HCT116 (cell line): Measurements from ENCODE around the gene STARD3. TPM values are rescaled to one million over a fixed set of nuclear protein-coding genes. Genes with fewer than 3 reads are reported as not detected.

Experiments
- ATAC-seq: fragments of 200-7000 bp; cut with Tn5 transposase; 2 replicates; pipeline ENCODE4 v1.9.1; 2020; ENCODE audit warnings: mild to moderate bottlenecking, moderate library complexity
- BruUV-seq: library from RNA; stranded (reverse); fragments of 400-500 nt; replicated peaks from 2 replicates; lab custom pipeline; 2021; lab: Mats Ljungman, UMichigan
- CTCF ChIA-PET: fragments of 300-600 bp; sonication (Branson Sonifier 250); formaldehyde crosslinking; loops from one replicate; lab custom pipeline; 2021; ENCODE audit warnings: antibody characterized with exemption; lab: Charles Lee
- POLR2A ChIA-PET: fragments of 300-600, 350-600 bp; sonication (Branson Sonifier 250); formaldehyde crosslinking; loops from one replicate; lab custom pipeline; 2021; ENCODE audit warnings: antibody characterized with exemption; lab: Charles Lee
- RAD21 ChIA-PET, 2 experiments: fragments of 300-600 bp; sonication (Branson Sonifier 250); formaldehyde crosslinking; loops; one replicate each; lab custom pipeline; 2023; ENCODE audit warnings: low total read pairs in 2 of 2; ENCODE audit not compliant: uncharacterized antibody in 2 of 2, unreplicated experiment in 2 of 2, low non-redundant PET in 1 of 2; lab: Charles Lee
- DNase-seq: peaks from one replicate; pipeline ENCODE4 v3.0.0-alpha.2; 2010; ENCODE audit warnings: low read depth, low spot score
- H2AFZ ChIP-seq: fragments of 200-600 bp; shearing (Covaris generic), sonication (generic); 2 replicates; pipeline ENCODE4 v1.6.1; 2017; ENCODE audit warnings: low read depth, mixed run types, mixed read lengths, antibody characterized with exemption, low read length; ENCODE audit not compliant: poor library complexity, severe bottlenecking
- H3K27ac ChIP-seq: 2 replicates; pipeline ENCODE4 v1.5.1; 2012; ENCODE audit warnings: low read depth, low read length
- H3K27me3 ChIP-seq: fragments of 200-600 bp; sonication (generic); 2 replicates; pipeline ENCODE4 v1.6.1; 2016; ENCODE audit warnings: mixed run types, low read length, mixed read lengths; ENCODE audit not compliant: insufficient read depth
- H3K36me3 ChIP-seq, 2 experiments: fragments of 200-500 bp in 1 of 2; fragments of 200-600 bp in 1 of 2; sonication (Bioruptor generic) in 1 of 2; sonication (generic) in 1 of 2; 2 replicates each; pipeline versions ENCODE4 v1.5.1 to v1.6.1; 2014 to 2016; ENCODE audit warnings: low read length in 2 of 2, inconsistent platforms in 1 of 2, mixed read lengths in 1 of 2, mixed run types in 1 of 2; ENCODE audit not compliant: insufficient read depth in 2 of 2, control insufficient read depth in 1 of 2
- H3K4me1 ChIP-seq, 2 experiments: fragments of 200-600 bp in 1 of 2; sonication (generic) in 1 of 2; 2 replicates each; pipeline versions ENCODE4 v1.5.1 to v1.6.1; 2012 to 2017; ENCODE audit warnings: low read length in 2 of 2, inconsistent platforms in 1 of 2, mild to moderate bottlenecking in 1 of 2, mixed read lengths in 1 of 2, mixed run types in 1 of 2, moderate library complexity in 1 of 2; ENCODE audit not compliant: insufficient read depth in 2 of 2, control insufficient read depth in 1 of 2
- H3K4me2 ChIP-seq: fragments of 200-600 bp; sonication (generic); 2 replicates; pipeline ENCODE4 v1.6.1; 2017; ENCODE audit warnings: mixed run types, low read length, mixed read lengths
- H3K4me3 ChIP-seq, 2 experiments: fragments of 200-600 bp in 1 of 2; sonication (generic) in 1 of 2; replicated peaks in 1 of 2; 2 replicates each; pipeline ENCODE4 v1.5.1; 2011 to 2016; ENCODE audit warnings: low read length in 2 of 2, control low read depth in 1 of 2, low read depth in 1 of 2, mild to moderate bottlenecking in 1 of 2, mixed read lengths in 1 of 2, mixed run types in 1 of 2
- H3K79me2 ChIP-seq: fragments of 200-600 bp; sonication (generic); 2 replicates; pipeline ENCODE4 v1.6.1; 2017; ENCODE audit warnings: mild to moderate bottlenecking, mixed run types, low read length, moderate library complexity, mixed read lengths; ENCODE audit not compliant: insufficient read depth
- H3K9ac ChIP-seq: fragments of 200-600 bp; sonication (generic); 2 replicates; pipeline ENCODE4 v1.6.1; 2016; ENCODE audit warnings: low read length, mixed read lengths
- H3K9me2 ChIP-seq: fragments of 200-600 bp; sonication (generic), shearing (Covaris generic); 2 replicates; pipeline ENCODE4 v1.6.1; 2017; ENCODE audit warnings: mixed run types, mild to moderate bottlenecking, moderate library complexity; ENCODE audit not compliant: insufficient read depth
- H3K9me3 ChIP-seq, 2 experiments: fragments of 200-500 bp in 1 of 2; fragments of 200-600 bp in 1 of 2; sonication (Bioruptor generic) in 1 of 2; sonication (generic) in 1 of 2; 2 replicates each; pipeline ENCODE4 v1.6.1; 2014 to 2017; ENCODE audit warnings: low read length in 2 of 2, mixed read lengths in 2 of 2, inconsistent platforms in 1 of 2, low read depth in 1 of 2, mild to moderate bottlenecking in 1 of 2, mixed run types in 1 of 2, moderate library complexity in 1 of 2; ENCODE audit not compliant: control insufficient read depth in 1 of 2, insufficient read depth in 1 of 2
- H4K20me1 ChIP-seq: fragments of 200-600 bp; sonication (generic), shearing (Covaris generic); 2 replicates; pipeline ENCODE4 v1.6.1; 2017; ENCODE audit warnings: mixed run types, mild to moderate bottlenecking, moderate library complexity; ENCODE audit not compliant: insufficient read depth
- ATF3 ChIP-seq: IDR thresholded peaks from 2 replicates; pipeline ENCODE4 v1.6.1; 2012
- CBX3 ChIP-seq: IDR thresholded peaks from 2 replicates; pipeline ENCODE4 v1.6.1; 2012; ENCODE audit warnings: low read depth
- CEBPB ChIP-seq: IDR thresholded peaks from 2 replicates; pipeline ENCODE4 v1.6.1; 2012; ENCODE audit warnings: low read depth
- EGR1 ChIP-seq: IDR thresholded peaks from 2 replicates; pipeline ENCODE4 v1.6.1; 2012; ENCODE audit warnings: low read depth
- ELF1 ChIP-seq: IDR thresholded peaks from 2 replicates; pipeline ENCODE4 v1.6.1; 2012; ENCODE audit warnings: low read depth, borderline replicate concordance
- EZH2 ChIP-seq: fragments of 200-600 bp; sonication (generic); IDR thresholded peaks from 2 replicates; pipeline ENCODE4 v1.6.1; 2017; ENCODE audit warnings: antibody characterized with exemption, mixed run types
- EZH2phosphoT487 ChIP-seq: fragments of 200-600 bp; IDR thresholded peaks from 2 replicates; pipeline ENCODE4 v1.6.1; 2018; ENCODE audit warnings: antibody characterized with exemption, borderline replicate concordance
- FOSL1 ChIP-seq: IDR thresholded peaks from 2 replicates; pipeline ENCODE4 v1.6.1; 2012; ENCODE audit warnings: low read depth
- JUND ChIP-seq: IDR thresholded peaks from 2 replicates; pipeline ENCODE4 v1.6.1; 2012
- MAX ChIP-seq: IDR thresholded peaks from 2 replicates; pipeline ENCODE4 v1.6.1; 2012
- POLR2AphosphoS5 ChIP-seq: IDR thresholded peaks from 2 replicates; pipeline ENCODE4 v1.6.1; 2011; ENCODE audit warnings: mild to moderate bottlenecking, low read depth, low read length, moderate library complexity
- RAD21 ChIP-seq: IDR thresholded peaks from 2 replicates; pipeline ENCODE4 v1.6.1; 2012; ENCODE audit warnings: low read depth, mild to moderate bottlenecking
- SIN3A ChIP-seq: IDR thresholded peaks from 2 replicates; pipeline ENCODE4 v1.6.1; 2012; ENCODE audit warnings: low read depth
- SP1 ChIP-seq: IDR thresholded peaks from 2 replicates; pipeline ENCODE4 v1.6.1; 2012; ENCODE audit warnings: low read depth
- TCF7L2 ChIP-seq: IDR thresholded peaks from 2 replicates; pipeline ENCODE4 v1.7.0; 2011; ENCODE audit warnings: borderline replicate concordance, inconsistent platforms; ENCODE audit not compliant: insufficient read depth, insufficient read length; ENCODE audit errors: extremely low read depth
- YY1 ChIP-seq: IDR thresholded peaks from 2 replicates; pipeline ENCODE4 v1.6.1; 2011; ENCODE audit warnings: low read length, low read depth, moderate library complexity, mild to moderate bottlenecking; ENCODE audit not compliant: insufficient replicate concordance; ENCODE audit errors: extremely low read depth
- ZNF274 ChIP-seq: fragments of 200-500 bp; sonication (Bioruptor generic); IDR thresholded peaks from 2 replicates; pipeline ENCODE4 v1.6.1; 2014; ENCODE audit warnings: mild to moderate bottlenecking, low read depth, low read length, inconsistent platforms
- intact Hi-C: fragments of 100-400 bp; cut with micrococcal nuclease; formaldehyde crosslinking; loops from 2 replicates; pipeline ENCODE4 v1.10.0; 2022
- total RNA-seq: library from RNA; stranded (reverse); gene quantifications from one replicate; pipeline ENCODE4 v1.2.1, GENCODE V29; 2021; ENCODE audit not compliant: unreplicated experiment
- TF ChIP-seq, protein P1 (sequence below): IDR thresholded peaks from 2 replicates; pipeline ENCODE4 v1.6.1; 2012; ENCODE audit warnings: low read depth
- TF ChIP-seq, protein P2 (sequence below), 3 experiments: fragments of 200-600 bp in 1 of 3; sonication (generic) in 1 of 3; IDR thresholded peaks in 2 of 3; conservative IDR thresholded peaks in 1 of 3; 2 replicates each; pipeline ENCODE4 v1.5.1; 2012 to 2017; ENCODE audit warnings: low read depth in 2 of 3, low read length in 2 of 3, antibody characterized with exemption in 1 of 3, borderline replicate concordance in 1 of 3, control low read depth in 1 of 3, mild to moderate bottlenecking in 1 of 3, mixed read lengths in 1 of 3, mixed run types in 1 of 3, moderate library complexity in 1 of 3; ENCODE audit not compliant: insufficient read depth in 1 of 3

STARD3 gene
- total RNA-seq, 1 experiment from 2014 or later = 73.9 TPM

- CTCF ChIA-PET = interaction anchor here (0.6 to 3.6 kb wide), 7 partner anchors 11 to 75 kb away, joined by 3 to 30 read pairs (median 4); partner anchors contain the start of gene PGAP3
- H4K20me1 ChIP-seq = no peaks in the 10 kb centered on the region
These were observed 18.2 kb downstream of the STARD3 start for GRCh38 chr17:39655105-39655504.

More at GRCh38 chr17:39655105-39655504, 18.2 kb downstream of the STARD3 start:
- no peak overlapping the region for H3K4me2 ChIP-seq
- no peak overlapping the region for H3K4me3 ChIP-seq
- intact Hi-C loops = no loop called here
- ChIA-PET RAD21 (no interaction called here), POLR2A (no interaction called here)
- H3K27ac ChIP-seq = no peak overlapping the region
- no peak for TF ChIP-seq JUND
- no peak for TF ChIP-seq MAX
- TF ChIP-seq RAD21 = no peak
- TF ChIP-seq POLR2AphosphoS5 = no peak
- TF ChIP-seq, protein P1, sequence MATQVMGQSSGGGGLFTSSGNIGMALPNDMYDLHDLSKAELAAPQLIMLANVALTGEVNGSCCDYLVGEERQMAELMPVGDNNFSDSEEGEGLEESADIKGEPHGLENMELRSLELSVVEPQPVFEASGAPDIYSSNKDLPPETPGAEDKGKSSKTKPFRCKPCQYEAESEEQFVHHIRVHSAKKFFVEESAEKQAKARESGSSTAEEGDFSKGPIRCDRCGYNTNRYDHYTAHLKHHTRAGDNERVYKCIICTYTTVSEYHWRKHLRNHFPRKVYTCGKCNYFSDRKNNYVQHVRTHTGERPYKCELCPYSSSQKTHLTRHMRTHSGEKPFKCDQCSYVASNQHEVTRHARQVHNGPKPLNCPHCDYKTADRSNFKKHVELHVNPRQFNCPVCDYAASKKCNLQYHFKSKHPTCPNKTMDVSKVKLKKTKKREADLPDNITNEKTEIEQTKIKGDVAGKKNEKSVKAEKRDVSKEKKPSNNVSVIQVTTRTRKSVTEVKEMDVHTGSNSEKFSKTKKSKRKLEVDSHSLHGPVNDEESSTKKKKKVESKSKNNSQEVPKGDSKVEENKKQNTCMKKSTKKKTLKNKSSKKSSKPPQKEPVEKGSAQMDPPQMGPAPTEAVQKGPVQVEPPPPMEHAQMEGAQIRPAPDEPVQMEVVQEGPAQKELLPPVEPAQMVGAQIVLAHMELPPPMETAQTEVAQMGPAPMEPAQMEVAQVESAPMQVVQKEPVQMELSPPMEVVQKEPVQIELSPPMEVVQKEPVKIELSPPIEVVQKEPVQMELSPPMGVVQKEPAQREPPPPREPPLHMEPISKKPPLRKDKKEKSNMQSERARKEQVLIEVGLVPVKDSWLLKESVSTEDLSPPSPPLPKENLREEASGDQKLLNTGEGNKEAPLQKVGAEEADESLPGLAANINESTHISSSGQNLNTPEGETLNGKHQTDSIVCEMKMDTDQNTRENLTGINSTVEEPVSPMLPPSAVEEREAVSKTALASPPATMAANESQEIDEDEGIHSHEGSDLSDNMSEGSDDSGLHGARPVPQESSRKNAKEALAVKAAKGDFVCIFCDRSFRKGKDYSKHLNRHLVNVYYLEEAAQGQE = no peak
- no peak for TF ChIP-seq EZH2
- TF ChIP-seq ELF1 = no peak
- no peak for TF ChIP-seq ZNF274
- no peak for TF ChIP-seq CBX3
- no peak for TF ChIP-seq SP1
- no peak for TF ChIP-seq TCF7L2
- TF ChIP-seq, protein P2, sequence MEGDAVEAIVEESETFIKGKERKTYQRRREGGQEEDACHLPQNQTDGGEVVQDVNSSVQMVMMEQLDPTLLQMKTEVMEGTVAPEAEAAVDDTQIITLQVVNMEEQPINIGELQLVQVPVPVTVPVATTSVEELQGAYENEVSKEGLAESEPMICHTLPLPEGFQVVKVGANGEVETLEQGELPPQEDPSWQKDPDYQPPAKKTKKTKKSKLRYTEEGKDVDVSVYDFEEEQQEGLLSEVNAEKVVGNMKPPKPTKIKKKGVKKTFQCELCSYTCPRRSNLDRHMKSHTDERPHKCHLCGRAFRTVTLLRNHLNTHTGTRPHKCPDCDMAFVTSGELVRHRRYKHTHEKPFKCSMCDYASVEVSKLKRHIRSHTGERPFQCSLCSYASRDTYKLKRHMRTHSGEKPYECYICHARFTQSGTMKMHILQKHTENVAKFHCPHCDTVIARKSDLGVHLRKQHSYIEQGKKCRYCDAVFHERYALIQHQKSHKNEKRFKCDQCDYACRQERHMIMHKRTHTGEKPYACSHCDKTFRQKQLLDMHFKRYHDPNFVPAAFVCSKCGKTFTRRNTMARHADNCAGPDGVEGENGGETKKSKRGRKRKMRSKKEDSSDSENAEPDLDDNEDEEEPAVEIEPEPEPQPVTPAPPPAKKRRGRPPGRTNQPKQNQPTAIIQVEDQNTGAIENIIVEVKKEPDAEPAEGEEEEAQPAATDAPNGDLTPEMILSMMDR (IDR thresholded peaks at IDR 0.05 in 2 of 3, conservative IDR thresholded peaks at IDR 0.05 in 1 of 3; ENCODE audit: borderline replicate concordance in 1 of 3, insufficient read depth in 1 of 3, low read depth in 2 of 3, low read length in 2 of 3) = no peak
- TF ChIP-seq CEBPB = no peak
- TF ChIP-seq EZH2phosphoT487 = no peak
- TF ChIP-seq SIN3A = no peak
- no peak for TF ChIP-seq EGR1
- TF ChIP-seq ATF3 = no peak
- TF ChIP-seq YY1 = no peak
- no peak for TF ChIP-seq FOSL1
- H3K27me3 ChIP-seq = no peaks in the 10 kb centered on the region
- peaks cover 8 to 39% of the 10 kb centered on the region in 2 experiments for H3K4me1 ChIP-seq
- no peaks in the 10 kb centered on the region for H3K79me2 ChIP-seq
- H3K36me3 ChIP-seq = peaks cover 0 to 2% of the 10 kb centered on the region in 2 experiments; a peak in 1 of 4 replicates
- no peaks in the 10 kb centered on the region for H3K9me3 ChIP-seq
- DNase-seq (no peak), ATAC-seq (no peak)
- BruUV-seq = no TSS peak
- no peak overlapping the region for H2AFZ ChIP-seq
- H3K9ac ChIP-seq = no peak overlapping the region
- H3K9me2 ChIP-seq = no peaks in the 10 kb centered on the region
